NB4 (cell line): ENCODE results near the gene TRIM3.

ENCODE experiments used
- MYC ChIP-seq: IDR thresholded peaks from 2 replicates; pipeline ENCODE4 v1.6.1; 2011; ENCODE audit warnings: low read depth, low read length
- POLR2A ChIP-seq: IDR thresholded peaks from 2 replicates; pipeline ENCODE4 v1.6.1; 2011; ENCODE audit warnings: mild to moderate bottlenecking; ENCODE audit not compliant: insufficient read length; ENCODE audit errors: extremely low read depth
- TF ChIP-seq, protein P1 (sequence below): IDR thresholded peaks from one replicate; pipeline ENCODE4 v1.5.1; 2012; ENCODE audit warnings: low read depth, low read length
- TF ChIP-seq, protein P2 (sequence below): IDR thresholded peaks from 2 replicates; pipeline ENCODE4 v1.6.1; 2011; ENCODE audit warnings: low read depth, low read length

DNA sequence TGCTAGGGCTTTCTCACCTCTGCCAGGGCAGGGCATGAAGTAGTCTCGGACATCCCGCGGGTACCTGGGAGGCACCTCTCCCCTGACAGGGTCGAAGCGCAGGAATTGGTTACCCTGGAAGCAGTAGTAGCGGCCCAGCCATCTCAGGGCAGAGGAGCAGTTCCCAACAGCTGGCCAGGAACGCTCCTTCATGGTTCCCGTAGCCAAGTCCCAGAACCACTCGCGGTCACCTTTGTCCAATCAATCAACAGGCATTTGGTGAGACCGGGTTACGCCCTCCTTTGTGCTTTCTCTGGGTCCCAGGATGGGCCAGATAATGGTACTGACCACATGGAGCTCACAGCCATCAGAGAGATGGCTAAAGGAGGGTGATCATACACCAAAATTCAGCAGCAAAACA lies 36.3 kb downstream of the TRIM3 start:
- TF ChIP-seq, protein P1, sequence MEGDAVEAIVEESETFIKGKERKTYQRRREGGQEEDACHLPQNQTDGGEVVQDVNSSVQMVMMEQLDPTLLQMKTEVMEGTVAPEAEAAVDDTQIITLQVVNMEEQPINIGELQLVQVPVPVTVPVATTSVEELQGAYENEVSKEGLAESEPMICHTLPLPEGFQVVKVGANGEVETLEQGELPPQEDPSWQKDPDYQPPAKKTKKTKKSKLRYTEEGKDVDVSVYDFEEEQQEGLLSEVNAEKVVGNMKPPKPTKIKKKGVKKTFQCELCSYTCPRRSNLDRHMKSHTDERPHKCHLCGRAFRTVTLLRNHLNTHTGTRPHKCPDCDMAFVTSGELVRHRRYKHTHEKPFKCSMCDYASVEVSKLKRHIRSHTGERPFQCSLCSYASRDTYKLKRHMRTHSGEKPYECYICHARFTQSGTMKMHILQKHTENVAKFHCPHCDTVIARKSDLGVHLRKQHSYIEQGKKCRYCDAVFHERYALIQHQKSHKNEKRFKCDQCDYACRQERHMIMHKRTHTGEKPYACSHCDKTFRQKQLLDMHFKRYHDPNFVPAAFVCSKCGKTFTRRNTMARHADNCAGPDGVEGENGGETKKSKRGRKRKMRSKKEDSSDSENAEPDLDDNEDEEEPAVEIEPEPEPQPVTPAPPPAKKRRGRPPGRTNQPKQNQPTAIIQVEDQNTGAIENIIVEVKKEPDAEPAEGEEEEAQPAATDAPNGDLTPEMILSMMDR, result no peak
- TF ChIP-seq POLR2A (no peak), MYC (no peak)
- TF ChIP-seq, protein P2, sequence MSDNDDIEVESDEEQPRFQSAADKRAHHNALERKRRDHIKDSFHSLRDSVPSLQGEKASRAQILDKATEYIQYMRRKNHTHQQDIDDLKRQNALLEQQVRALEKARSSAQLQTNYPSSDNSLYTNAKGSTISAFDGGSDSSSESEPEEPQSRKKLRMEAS, result no peak
